ENCODE results near the gene CRTC3.

Gene CRTC3

DNA sequence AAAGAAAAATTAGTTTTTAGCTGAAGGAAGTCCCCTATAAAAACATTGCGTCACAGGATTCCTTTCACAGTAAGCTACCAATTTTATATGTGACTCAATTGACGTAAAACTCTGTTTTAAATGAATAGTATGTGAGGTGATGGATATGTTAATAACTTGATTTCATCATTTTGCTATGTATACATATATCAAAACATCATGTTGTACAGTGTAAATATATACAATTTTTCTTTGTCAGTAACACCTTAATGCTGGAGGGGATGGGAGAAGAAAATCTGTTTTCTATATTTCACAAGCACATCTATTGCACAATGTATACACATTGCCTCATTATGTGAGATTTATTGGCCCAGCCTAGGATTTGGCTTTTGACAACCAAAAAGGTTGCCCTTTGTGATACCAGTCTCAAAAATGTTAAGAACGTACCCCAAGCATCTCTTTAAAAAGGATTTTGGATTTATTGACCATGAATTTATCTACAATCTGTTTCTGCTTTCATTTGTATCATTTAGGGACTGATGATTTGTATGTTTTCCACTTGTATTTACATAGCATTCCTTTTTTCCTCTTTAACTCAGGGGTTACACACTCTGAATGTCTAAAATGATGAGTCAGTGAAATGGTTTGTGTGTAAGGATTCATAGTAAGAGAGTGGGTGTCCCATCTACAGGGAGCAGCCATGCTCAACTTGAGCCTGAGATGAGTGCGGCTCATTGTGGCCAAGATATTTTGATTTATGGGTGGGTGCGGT lies 62.6 kb downstream of the CRTC3 start:
- no peak for DNase-seq (ENCODE audit: insufficient read length, low spot score)

GRCh38 chr15:90593499-90594158 lies 63.9 kb downstream of the CRTC3 start:
- no peak for DNase-seq (ENCODE audit: insufficient read length, low spot score)
- FAIRE-seq, result no peak
- no peak for TF ChIP-seq CTCF (IDR thresholded peaks at IDR 0.05; ENCODE audit: insufficient read depth, missing control alignments)

More for the DNA sequence above, 62.6 kb downstream of the CRTC3 start:
- no peak for TF ChIP-seq CTCF (IDR thresholded peaks at IDR 0.05; ENCODE audit: insufficient read depth, missing control alignments)
- no peak for FAIRE-seq

DNA sequence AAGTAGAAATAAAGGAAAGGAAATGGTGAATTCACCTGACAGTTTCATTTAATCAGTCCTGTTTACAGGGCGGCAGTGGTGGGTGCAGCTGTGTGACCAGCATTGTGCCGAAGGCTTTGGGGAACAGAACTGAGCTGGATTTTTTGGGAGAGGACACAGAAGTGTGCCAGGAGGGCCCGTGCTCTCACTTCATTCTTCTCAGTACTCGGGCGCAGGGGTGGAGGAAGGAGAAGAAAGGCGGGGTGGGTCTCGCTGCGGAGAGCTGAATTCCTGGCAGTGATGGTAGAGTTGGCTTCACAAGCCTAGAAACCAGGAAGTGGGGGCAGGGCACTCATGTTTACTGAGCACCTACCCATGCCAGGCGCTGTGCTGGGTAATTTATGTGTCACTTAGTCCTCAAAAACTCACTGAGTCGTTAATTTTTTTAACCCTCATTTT lies 64.6 kb downstream of the CRTC3 start:
- FAIRE-seq, result no peak
- no peak for TF ChIP-seq CTCF (IDR thresholded peaks at IDR 0.05; ENCODE audit: insufficient read depth, missing control alignments)
- no peak for DNase-seq (ENCODE audit: insufficient read length, low spot score)

DNA sequence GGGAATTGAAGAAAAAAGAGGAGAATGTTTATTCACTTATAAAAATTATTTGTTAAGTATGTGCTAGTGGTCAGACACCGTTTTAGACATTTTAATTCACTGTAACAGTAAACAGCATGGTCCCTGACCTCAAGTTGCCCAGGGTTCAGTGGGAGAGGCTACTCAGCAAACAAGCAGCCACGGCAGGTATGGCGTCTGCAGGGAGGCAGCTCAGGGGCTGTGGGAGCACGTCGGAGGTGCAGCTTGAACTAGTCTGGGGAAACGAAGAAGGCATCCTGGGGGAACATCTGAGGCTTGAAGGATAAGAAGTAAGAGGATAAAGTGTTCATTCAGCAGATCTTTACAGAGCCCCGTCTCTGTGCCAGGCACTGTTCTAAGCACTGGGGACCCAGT lies 66.0 kb downstream of the CRTC3 start:
- DNase-seq (ENCODE audit: insufficient read length, low spot score), result peak; percentile 43
- FAIRE-seq, result no peak
- TF ChIP-seq CTCF (IDR thresholded peaks at IDR 0.05; ENCODE audit: insufficient read depth, missing control alignments), result no peak

- no peak for TF ChIP-seq CTCF (IDR thresholded peaks at IDR 0.05; ENCODE audit: insufficient read depth, missing control alignments)
- FAIRE-seq (no peak), DNase-seq (ENCODE audit: insufficient read length, low spot score) (no peak)
These were observed 67.2 kb downstream of the CRTC3 start for GRCh38 chr15:90596943-90597342.

DNA sequence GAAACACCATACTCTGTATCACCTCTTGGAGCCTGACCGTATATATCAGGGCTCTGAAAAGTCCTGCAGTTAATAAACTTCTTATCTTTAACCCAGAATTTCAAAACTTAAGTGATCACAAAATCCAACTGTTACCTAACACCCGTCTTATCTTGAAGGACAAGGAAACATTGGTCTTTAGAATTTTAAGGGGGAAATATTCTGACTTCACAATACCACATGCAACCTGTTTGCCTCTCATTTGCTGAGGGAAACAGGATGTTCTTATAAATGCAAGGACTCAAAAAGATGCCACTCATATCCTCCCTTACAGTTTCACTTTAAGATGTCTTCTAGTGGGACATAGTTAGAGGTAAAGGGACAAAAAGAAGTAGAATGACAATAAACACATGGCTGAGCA lies 67.9 kb downstream of the CRTC3 start:
- no peak for TF ChIP-seq CTCF (IDR thresholded peaks at IDR 0.05; ENCODE audit: insufficient read depth, missing control alignments)
- FAIRE-seq (no peak), DNase-seq (ENCODE audit: insufficient read length, low spot score) (no peak)

DNA sequence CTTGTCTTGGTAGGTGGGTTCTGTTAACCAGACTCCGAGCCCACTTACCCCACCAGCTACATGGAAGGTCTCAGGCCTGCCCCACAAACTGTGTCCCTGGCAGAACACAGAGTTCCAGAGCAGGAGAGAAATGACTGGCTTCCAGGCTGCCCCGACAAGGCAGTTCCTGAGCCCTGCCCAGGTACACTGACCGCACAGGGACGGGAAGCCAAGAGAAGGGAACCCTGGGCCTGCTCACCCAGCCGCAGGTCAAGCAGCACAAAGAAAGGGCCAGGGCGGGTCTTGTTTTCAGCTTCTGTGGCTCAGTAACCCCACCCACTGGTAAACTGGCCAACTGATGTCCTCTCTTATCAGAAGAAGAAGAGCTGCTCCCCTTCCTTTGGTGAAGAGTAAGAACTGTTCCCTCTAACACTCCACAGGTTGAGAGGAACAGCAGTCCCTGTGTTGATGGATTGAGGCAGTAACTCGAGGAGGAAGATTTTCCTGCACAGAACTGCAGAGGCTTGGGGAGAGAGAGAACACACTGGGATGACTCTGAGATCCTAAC lies 68.4 kb downstream of the CRTC3 start:
- TF ChIP-seq CTCF (IDR thresholded peaks at IDR 0.05; ENCODE audit: insufficient read depth, missing control alignments), result no peak
- FAIRE-seq (no peak), DNase-seq (ENCODE audit: insufficient read length, low spot score) (no peak)

All from D721Med (cell line).